SK-N-SH (cell line): Measurements from ENCODE around the gene TMEM126A. TPM values are rescaled to one million over a fixed set of nuclear protein-coding genes. Genes with fewer than 3 reads are reported as not detected.
"Not testable (repeated sequence)": the region's sequence is repeated elsewhere in the genome, so short reads cannot be mapped to it uniquely, and the experiment has no call there.

Source experiments
- CTCF ChIA-PET: fragments of 300-600, 350-600 bp; formaldehyde crosslinking; extraction: SDS; loops from one replicate; lab custom pipeline; 2021; lab: Yijun Ruan, JAX
- POLR2A ChIA-PET: fragments of 350-600 bp; sonication (Branson Sonifier 250); formaldehyde crosslinking; extraction: SDS; loops from one replicate; lab custom pipeline; 2020; ENCODE audit warnings: antibody characterized with exemption, inconsistent platforms; lab: Yijun Ruan, JAX
- DNase-seq: peaks from one replicate; pipeline ENCODE4 v3.0.0; 2012
- H2AFZ ChIP-seq: fragments of 200-600 bp; sonication (generic); 2 replicates; pipeline ENCODE4 v1.8.1; 2016; ENCODE audit warnings: antibody characterized with exemption, mild to moderate bottlenecking, low read depth
- H3F3A ChIP-seq: fragments of 200-600 bp; sonication (generic); replicated peaks from 2 replicates; pipeline ENCODE3; 2016; ENCODE audit warnings: antibody characterized with exemption, mild to moderate bottlenecking; ENCODE audit not compliant: insufficient read depth
- H3K27ac ChIP-seq, 2 experiments: fragments of 200-500 bp in 1 of 2; fragments of 200-600 bp in 1 of 2; sonication (Bioruptor generic) in 1 of 2; sonication (generic), shearing (Covaris generic) in 1 of 2; 2 replicates each; pipeline versions ENCODE4 v1.5.1 to v1.6.1; 2014 to 2016; ENCODE audit warnings: low read depth in 2 of 2, inconsistent platforms in 1 of 2, low read length in 1 of 2, mild to moderate bottlenecking in 1 of 2, mixed read lengths in 1 of 2
- H3K27me3 ChIP-seq: fragments of 200-600 bp; sonication (generic), shearing (Covaris generic); 2 replicates; pipeline ENCODE4 v1.6.1; 2016; ENCODE audit warnings: mixed run types; ENCODE audit not compliant: insufficient read depth
- H3K36me3 ChIP-seq, 2 experiments: fragments of 200-500 bp in 1 of 2; fragments of 200-600 bp in 1 of 2; sonication (Bioruptor generic) in 1 of 2; sonication (generic) in 1 of 2; replicated peaks in 1 of 2; 2 replicates each; pipeline versions ENCODE3 to v1.5.1; 2014 to 2016; ENCODE audit warnings: low read length in 1 of 2, mild to moderate bottlenecking in 1 of 2; ENCODE audit not compliant: insufficient read depth in 2 of 2, control insufficient read depth in 1 of 2
- H3K4me1 ChIP-seq, 2 experiments: fragments of 200-500 bp in 1 of 2; fragments of 200-600 bp in 1 of 2; sonication (Bioruptor generic) in 1 of 2; sonication (generic), shearing (Covaris generic) in 1 of 2; 2 replicates each; pipeline versions ENCODE4 v1.5.1 to v1.6.1; 2014 to 2016; ENCODE audit warnings: low read depth in 1 of 2, low read length in 1 of 2, mixed run types in 1 of 2; ENCODE audit not compliant: insufficient read depth in 2 of 2, control insufficient read depth in 1 of 2
- H3K4me2 ChIP-seq: fragments of 200-600 bp; sonication (generic), shearing (Covaris generic); 2 replicates; pipeline ENCODE4 v1.6.1; 2017; ENCODE audit warnings: mixed run types
- H3K4me3 ChIP-seq, 2 experiments: fragments of 200-500 bp in 1 of 2; fragments of 200-600 bp in 1 of 2; sonication (Bioruptor generic) in 1 of 2; sonication (generic), shearing (Covaris generic) in 1 of 2; 2 replicates each; pipeline versions ENCODE4 v1.5.1 to v1.8.1; 2014 to 2016; ENCODE audit warnings: low read depth in 2 of 2, inconsistent platforms in 1 of 2, low read length in 1 of 2, mild to moderate bottlenecking in 1 of 2, mixed read lengths in 1 of 2, moderate library complexity in 1 of 2
- H3K79me2 ChIP-seq: fragments of 200-600 bp; sonication (generic); 2 replicates; pipeline ENCODE4 v1.8.1; 2017; ENCODE audit warnings: mild to moderate bottlenecking; ENCODE audit not compliant: insufficient read depth
- H3K9ac ChIP-seq: fragments of 200-600 bp; sonication (generic); 2 replicates; pipeline ENCODE4 v1.6.1; 2017; ENCODE audit warnings: mixed run types
- H3K9me2 ChIP-seq: fragments of 200-600 bp; sonication (generic); 2 replicates; pipeline ENCODE4 v1.6.1; 2017; ENCODE audit warnings: mixed run types
- H3K9me3 ChIP-seq: fragments of 200-600 bp; sonication (generic); 2 replicates; pipeline ENCODE4 v1.6.1; 2017; ENCODE audit warnings: mixed run types, mild to moderate bottlenecking, moderate library complexity
- H4K20me1 ChIP-seq: fragments of 200-600 bp; sonication (generic); 2 replicates; pipeline ENCODE4 v1.6.1; 2017; ENCODE audit warnings: mild to moderate bottlenecking, mixed run types; ENCODE audit not compliant: insufficient read depth
- FOXJ3 ChIP-seq: sonication (generic); formaldehyde crosslinking; IDR thresholded peaks from 2 replicates; pipeline ENCODE4 v1.5.1; 2020; ENCODE audit warnings: mild to moderate bottlenecking, missing genetic modification reagents
- MAX ChIP-seq: IDR thresholded peaks from 2 replicates; pipeline ENCODE4 v1.4.0; 2012; ENCODE audit warnings: low read depth
- MEF2A ChIP-seq: IDR thresholded peaks from 2 replicates; pipeline ENCODE4 v1.4.0; 2012; ENCODE audit warnings: low read depth, borderline replicate concordance
- NRF1 ChIP-seq: IDR thresholded peaks from 2 replicates; pipeline ENCODE4 v1.6.1; 2012; ENCODE audit warnings: low read depth, mild to moderate bottlenecking, low read length
- PBX3 ChIP-seq: IDR thresholded peaks from 2 replicates; pipeline ENCODE4; 2012
- POLR2AphosphoS5 ChIP-seq: IDR thresholded peaks from 2 replicates; pipeline ENCODE4 v1.6.1; 2012; ENCODE audit warnings: low read depth, low read length
- RCOR1 ChIP-seq: fragments of 150-350 bp; IDR thresholded peaks from 2 replicates; pipeline ENCODE4 v1.6.1; 2017; ENCODE audit warnings: antibody characterized with exemption, low read length
- REST ChIP-seq: IDR thresholded peaks from 2 replicates; pipeline ENCODE4 v1.6.1; 2012; ENCODE audit warnings: mild to moderate bottlenecking, low read depth, low read length, moderate library complexity
- SMC3 ChIP-seq: IDR thresholded peaks from 2 replicates; pipeline ENCODE4 v1.6.1; 2012; ENCODE audit warnings: low read depth, low read length, improper control_type of control experiment
- WGBS: methylation state at CpG from one replicate; pipeline ENCODE4 v1.1.6; 2017; ENCODE audit warnings: low lambda C conversion rate; 5-methylcytosine and 5-hydroxymethylcytosine counted together
- polyA plus RNA-seq, 3 experiments: library from polyadenylated mRNA; depleted of rRNA; stranded (reverse); fragments of >200 nt; gene quantifications; 2 replicates each; pipeline ENCODE4 v1.2.3, GENCODE V29; 2012

The TMEM126A gene
- polyA plus RNA-seq, 1 of the 3 experiments (the other 2 are of a cell fraction), result 30.5 TPM

- POLR2A ChIA-PET, result interaction anchor here (1.5 kb wide), 1 partner anchor 11 kb away, joined by 4 read pairs; no protein-coding TSS in a partner anchor
- no peak overlapping the region for H3K27ac ChIP-seq
- TF ChIP-seq PBX3, result 0 out of 2 replicates have a peak, but pooled peaks have one; percentile 6
- no peak for TF ChIP-seq RCOR1
These were observed 5.2 kb downstream of the TMEM126A start for GRCh38 chr11:85652786-85653447.

GRCh38 chr11:85654343-85654742, 6.6 kb downstream of the TMEM126A start:
- H3K9me2 ChIP-seq, H3K4me2 ChIP-seq, DNase-seq, H3K4me3 ChIP-seq, CTCF ChIA-PET, H3K9me3 ChIP-seq, H3K9ac ChIP-seq, H3K27ac ChIP-seq, H2AFZ ChIP-seq, H3K27me3 ChIP-seq: not testable (repeated sequence)
- H3K79me2 ChIP-seq, result peaks cover 63% of the 10 kb centered on the region
- WGBS, result 98% methylated on average over 4 of the region's 4 CpGs
- H4K20me1 ChIP-seq, result peaks cover 31% of the 10 kb centered on the region
- H3F3A ChIP-seq, result peaks cover 24% of the 10 kb centered on the region
- H3K36me3 ChIP-seq, result peaks cover 56 to 71% of the 10 kb centered on the region in 2 experiments
- POLR2A ChIA-PET, result interaction anchor here (0.5 to 1.5 kb wide), 2 partner anchors 9 to 15 kb away, joined by 3 to 4 read pairs; no protein-coding TSS in a partner anchor
- H3K4me1 ChIP-seq, result peaks cover 0 to 21% of the 10 kb centered on the region in 2 experiments; a peak in 2 of 4 replicates

More at GRCh38 chr11:85652786-85653447, 5.2 kb downstream of the TMEM126A start:
- no peak overlapping the region for H2AFZ ChIP-seq
- DNase-seq, result no peak
- peaks cover 17% of the 10 kb centered on the region; the same call in 1 of the 2 replicates for H4K20me1 ChIP-seq
- H3K9ac ChIP-seq, result no peak overlapping the region
- H3K36me3 ChIP-seq, result peaks cover 42 to 56% of the 10 kb centered on the region in 2 experiments
- H3K4me3 ChIP-seq, result no peak overlapping the region
- peaks cover 3 to 13% of the 10 kb centered on the region in 2 experiments; a peak in 3 of 4 replicates for H3K4me1 ChIP-seq
- H3K9me3 ChIP-seq, result no peaks in the 10 kb centered on the region
- WGBS, result 93% methylated on average over 3 of the region's 3 CpGs
- H3F3A ChIP-seq, result peaks cover 24% of the 10 kb centered on the region
- H3K4me2 ChIP-seq, result no peak overlapping the region
- H3K79me2 ChIP-seq, result peaks cover 63% of the 10 kb centered on the region
- H3K27me3 ChIP-seq, result no peaks in the 10 kb centered on the region
- CTCF ChIA-PET, result interaction anchor here (1.2 kb wide), 1 partner anchor 9 kb away, joined by 4 read pairs; no protein-coding TSS in a partner anchor
- H3K9me2 ChIP-seq, result no peaks in the 10 kb centered on the region

- Histone ChIP-seq H3K36me3 (peaks cover 79 to 88% of the 10 kb centered on the region in 2 experiments), H3K79me2 (peaks cover 81% of the 10 kb centered on the region)
- POLR2A ChIA-PET, result no interaction called here
These were observed 9.0 kb downstream of the TMEM126A start for GRCh38 chr11:85656777-85657176.

More at GRCh38 chr11:85656777-85657176, 9.0 kb downstream of the TMEM126A start:
- H4K20me1 ChIP-seq, result peaks cover 53% of the 10 kb centered on the region
- H3K4me1 ChIP-seq, result peaks cover 10 to 37% of the 10 kb centered on the region in 2 experiments; a peak in 2 of 4 replicates
- H3K4me3 ChIP-seq, result no peak overlapping the region
- no peak overlapping the region for H3K9ac ChIP-seq
- H2AFZ ChIP-seq, result no peak overlapping the region
- DNase-seq, result no peak
- no peak overlapping the region for H3K4me2 ChIP-seq
- no peaks in the 10 kb centered on the region for H3K9me3 ChIP-seq
- CTCF ChIA-PET, result no interaction called here
- no peaks in the 10 kb centered on the region for H3K27me3 ChIP-seq
- peaks cover 15% of the 10 kb centered on the region for H3F3A ChIP-seq
- H3K9me2 ChIP-seq, result no peaks in the 10 kb centered on the region
- TF ChIP-seq NRF1 (no peak), MEF2A (no peak), POLR2AphosphoS5 (no peak), FOXJ3 (CRISPR knock-in tag) (no peak), PBX3 (no peak), MAX (no peak), REST (no peak), SMC3 (no peak)
- H3K27ac ChIP-seq, result no peak overlapping the region
- 96% methylated on average over 1 of the region's 1 CpG for WGBS
